ENCODE data around the gene TFG.

- TF ChIP-seq, protein P1, sequence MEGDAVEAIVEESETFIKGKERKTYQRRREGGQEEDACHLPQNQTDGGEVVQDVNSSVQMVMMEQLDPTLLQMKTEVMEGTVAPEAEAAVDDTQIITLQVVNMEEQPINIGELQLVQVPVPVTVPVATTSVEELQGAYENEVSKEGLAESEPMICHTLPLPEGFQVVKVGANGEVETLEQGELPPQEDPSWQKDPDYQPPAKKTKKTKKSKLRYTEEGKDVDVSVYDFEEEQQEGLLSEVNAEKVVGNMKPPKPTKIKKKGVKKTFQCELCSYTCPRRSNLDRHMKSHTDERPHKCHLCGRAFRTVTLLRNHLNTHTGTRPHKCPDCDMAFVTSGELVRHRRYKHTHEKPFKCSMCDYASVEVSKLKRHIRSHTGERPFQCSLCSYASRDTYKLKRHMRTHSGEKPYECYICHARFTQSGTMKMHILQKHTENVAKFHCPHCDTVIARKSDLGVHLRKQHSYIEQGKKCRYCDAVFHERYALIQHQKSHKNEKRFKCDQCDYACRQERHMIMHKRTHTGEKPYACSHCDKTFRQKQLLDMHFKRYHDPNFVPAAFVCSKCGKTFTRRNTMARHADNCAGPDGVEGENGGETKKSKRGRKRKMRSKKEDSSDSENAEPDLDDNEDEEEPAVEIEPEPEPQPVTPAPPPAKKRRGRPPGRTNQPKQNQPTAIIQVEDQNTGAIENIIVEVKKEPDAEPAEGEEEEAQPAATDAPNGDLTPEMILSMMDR (IDR thresholded peaks at IDR 0.05) = no peak
- no peak for TF ChIP-seq POLR2A (IDR thresholded peaks at IDR 0.05)
- no peak for TF ChIP-seq EP300 (IDR thresholded peaks at IDR 0.05)
These were observed 39.7 kb downstream of the TFG start for GRCh38 chr3:100748967-100749366.

All from stomach (tissue), 4 donors.